COLO668 (cell line): ENCODE results near the gene BUD31.
"Not testable (repeated sequence)": the region's sequence is repeated elsewhere in the genome, so short reads cannot be mapped to it uniquely, and the experiment has no call there.

Experiments
- DNase-seq: peaks from one replicate; lab custom pipeline; 2025; ENCODE audit not compliant: unreplicated experiment; lab: John Stamatoyannopoulos, UW

Gene BUD31

DNA sequence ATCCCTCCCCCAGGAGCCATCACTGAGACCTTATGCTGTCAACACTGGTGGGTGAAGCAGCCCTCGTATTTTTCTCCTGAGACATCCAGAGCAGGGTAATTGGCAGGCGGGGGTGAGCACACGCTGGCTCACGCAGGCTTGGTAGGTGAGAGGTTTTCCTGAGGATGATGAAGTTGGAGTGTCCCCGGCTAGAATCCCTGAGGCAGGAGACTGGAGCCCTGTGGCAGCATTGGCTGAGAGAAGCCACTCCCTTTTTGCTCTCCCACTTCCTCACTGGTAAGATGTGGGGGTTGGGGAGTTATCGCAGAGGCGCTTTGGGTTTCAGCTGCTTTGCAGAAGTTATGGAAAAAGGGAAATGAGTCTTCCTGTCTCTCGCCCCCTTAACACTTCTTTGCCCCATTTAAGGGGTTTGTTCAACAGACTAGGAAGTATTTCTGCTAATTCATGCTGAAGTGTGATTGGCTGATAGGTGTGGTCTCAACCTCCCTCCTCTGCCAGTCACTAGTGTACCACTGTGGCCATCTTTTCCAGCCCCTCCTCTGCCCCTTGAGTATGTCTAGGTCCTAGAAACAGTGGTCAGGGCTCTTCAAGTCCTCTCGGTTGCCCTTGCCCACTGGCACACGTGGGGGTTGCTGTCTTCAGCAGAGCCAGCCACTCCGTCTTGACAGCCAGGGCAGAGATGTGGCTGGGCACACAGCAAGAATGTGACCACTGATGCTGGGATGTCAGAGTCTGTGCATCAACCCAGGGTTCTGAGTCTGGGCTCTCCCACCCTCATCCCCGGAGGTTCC lies 28.5 kb upstream of the BUD31 start:
- DNase-seq = no peak

DNA sequence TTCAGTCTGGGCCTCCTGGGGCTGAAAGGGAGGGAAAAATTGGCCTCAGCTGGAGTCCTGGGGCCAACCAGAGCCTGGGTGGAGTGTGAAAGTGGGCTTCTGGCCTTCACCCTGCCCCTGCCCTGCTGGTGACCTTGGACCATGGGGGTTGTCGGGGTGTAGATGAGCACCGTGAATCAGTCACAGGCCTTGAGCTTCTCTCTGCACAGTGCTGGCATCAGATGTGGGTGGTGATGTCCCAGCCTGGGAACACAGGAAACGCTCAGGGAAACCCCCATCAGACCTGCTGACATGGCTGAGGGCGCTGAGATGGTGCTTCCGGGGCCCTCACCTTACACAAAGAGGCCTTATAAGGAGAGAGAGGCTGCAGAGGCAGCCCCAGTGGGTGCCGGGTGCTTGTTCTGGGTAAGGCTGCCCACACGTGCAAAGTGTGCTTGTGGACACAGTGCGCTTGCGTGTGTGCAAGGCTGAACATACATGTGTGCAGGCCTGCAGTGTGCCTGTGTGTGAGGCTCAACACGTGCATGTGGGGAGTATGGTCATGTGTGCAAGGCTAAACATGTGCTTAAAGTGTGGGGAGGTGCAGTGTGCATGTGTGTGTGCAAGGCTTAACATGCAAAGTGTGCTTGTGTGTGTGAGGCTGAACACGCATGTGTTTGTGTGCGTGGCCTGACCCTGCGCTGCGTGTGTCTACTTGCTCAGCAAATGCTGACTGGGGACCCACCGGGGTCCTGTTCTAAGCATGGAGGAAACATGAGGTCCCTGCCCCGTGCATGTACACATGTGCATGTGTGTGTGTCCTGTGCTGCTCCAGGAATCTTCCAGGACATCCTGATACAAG lies 27.7 kb upstream of the BUD31 start:
- DNase-seq = no peak

DNA sequence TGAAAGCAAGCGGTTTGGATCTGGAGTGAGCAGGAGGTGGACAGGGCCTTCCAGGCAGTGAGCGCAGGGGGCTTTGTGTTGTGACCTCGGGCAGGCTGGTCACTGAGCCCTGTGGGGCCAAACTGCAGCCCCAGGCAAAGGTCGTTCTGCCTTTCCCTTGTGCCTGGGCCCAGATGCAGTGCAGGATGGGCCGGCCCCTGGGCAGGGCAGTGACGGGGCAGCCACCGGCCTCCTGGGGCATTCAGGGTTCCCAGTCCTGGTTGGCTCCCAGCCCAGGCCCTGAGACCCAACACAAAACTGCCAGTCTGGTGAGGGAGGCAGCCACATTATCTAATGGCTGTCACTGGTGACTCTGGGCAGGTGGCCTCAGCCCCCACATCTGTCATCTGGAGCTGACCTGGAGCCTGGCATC lies 27.1 kb upstream of the BUD31 start:
- no peak for DNase-seq

DNA sequence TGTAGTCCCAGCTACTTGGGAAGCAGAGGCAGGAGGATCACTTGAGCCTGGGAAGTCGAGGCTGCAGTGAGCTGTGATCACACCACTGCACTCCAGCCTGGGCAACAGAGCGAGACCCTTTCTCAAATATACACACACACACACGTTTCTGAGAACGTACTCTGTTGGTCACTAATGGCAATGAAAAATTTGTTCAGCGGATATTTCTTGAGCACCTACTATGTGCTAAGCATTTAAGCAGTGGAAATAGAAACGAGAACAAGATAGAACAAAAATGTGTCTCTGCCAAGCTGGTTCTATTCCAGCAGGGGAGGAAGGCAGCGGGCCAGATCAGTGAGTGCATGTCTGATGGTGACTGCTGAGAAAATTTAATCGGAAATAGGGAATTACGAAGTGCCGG lies 25.6 kb upstream of the BUD31 start:
- no peak for DNase-seq

DNA sequence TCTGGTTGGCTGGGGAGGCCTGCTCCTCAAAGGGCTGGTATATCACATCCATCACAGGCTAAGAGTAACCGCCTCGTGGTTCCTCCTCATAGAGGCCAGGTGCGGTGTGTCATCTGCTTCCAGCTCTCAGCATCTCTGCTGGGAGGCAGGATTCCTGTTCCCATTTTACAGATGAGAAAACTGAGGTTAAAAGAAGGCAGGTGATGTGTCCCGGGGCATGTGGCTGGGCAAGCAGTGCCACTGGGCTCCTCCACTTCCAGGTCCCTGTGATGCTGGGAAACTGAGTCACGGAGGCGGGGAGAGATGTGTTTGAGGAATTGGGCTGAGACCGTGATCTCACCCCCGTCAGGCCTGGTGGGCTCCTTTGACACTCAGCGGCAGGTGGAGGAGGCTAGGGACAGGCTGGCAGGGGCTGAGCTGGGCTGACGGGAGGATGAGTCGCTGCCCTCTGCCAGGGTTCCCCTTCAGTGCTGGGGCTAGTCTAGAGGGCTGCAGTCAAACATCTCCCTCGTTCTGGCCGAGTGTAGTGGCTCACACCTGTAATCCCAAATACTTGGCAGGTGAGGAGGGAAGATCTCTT lies 24.9 kb upstream of the BUD31 start:
- DNase-seq = no peak

DNA sequence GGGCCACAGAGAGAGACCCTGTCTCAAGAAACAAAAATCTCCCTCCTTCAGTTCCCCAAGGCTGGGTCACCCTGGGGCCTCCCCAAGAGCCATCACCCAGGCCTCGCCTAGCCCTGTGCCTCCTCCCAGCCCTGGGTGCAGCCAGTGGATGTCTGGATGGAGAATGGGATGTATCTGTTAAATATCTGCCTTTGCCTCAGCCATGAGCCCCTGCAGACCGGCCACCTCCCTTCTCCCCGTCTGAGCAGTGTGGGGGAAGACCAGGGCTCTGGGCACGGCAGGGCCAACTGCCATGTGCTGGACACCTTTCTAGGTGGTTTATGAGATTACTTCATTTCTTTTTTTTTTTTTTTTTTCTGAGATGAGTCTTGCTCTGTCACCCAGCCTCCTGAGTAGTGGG lies 24.2 kb upstream of the BUD31 start:
- no peak for DNase-seq

DNA sequence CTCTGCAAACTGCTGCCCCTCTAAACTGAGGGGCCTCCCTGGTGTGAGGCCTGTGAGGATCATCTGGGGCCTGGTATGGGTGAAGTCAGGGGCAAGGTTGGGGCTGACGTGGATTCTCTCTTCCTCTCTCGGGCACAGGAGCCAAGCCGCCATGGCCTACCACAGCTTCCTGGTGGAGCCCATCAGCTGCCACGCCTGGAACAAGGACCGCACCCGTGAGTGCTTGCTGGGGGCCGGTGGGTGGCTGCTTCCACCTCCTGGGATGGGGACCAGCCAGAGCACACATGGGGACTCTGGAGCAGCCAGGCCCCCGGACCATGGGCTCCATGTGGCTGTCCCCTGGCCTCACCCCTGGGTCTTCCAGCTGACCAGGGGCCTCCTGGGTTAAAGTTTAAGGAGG lies 23.2 kb upstream of the BUD31 start:
- DNase-seq = no peak

DNA sequence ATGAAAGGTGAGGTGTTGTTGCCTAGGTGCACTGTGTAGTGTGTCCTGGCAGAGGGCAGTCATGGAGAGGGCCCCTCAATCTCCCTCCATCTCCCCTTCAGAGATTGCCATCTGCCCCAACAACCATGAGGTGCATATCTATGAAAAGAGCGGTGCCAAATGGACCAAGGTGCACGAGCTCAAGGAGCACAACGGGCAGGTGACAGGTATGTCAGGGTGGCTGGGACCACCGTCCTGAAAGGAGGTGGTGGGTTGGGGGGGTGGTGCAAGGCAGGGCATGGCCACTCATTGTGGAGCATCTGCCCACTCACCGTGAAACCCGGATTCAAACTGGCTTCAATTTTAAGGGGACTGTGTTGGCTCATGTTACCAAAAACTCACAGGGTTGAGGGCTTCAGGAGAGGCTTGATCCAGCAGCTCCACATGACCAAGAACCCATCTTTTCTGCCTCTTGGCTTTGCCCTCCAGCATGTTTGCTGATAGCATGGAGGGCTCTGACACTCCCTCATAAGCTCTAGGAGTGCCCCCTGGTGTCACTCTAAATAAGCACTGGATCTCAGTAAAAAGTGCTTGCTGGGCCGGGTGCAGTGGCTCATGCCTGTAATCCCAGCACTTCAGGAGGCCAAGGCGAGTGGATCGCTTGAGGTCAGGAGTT lies 22.1 kb upstream of the BUD31 start:
- no peak for DNase-seq

DNA sequence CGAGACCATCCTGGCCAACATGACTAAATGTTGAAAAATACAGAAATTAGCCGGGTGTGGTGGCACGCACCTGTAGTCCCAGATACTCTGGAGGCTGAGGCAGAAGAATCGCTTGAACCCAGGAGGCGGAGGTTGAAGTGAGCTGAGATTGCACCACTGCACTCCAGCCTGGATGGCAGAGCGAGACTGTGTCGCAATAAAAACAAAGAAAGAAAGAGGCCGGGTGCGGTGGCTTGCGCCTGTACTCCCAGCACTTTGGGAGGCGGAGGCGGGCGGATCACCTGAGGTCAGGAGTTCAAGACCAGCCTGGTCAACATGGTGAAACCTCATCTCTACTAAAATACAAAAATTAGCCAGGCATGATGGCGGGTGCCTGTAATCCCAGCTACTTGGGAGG lies 21.5 kb upstream of the BUD31 start:
- not testable (repeated sequence) for DNase-seq

DNA sequence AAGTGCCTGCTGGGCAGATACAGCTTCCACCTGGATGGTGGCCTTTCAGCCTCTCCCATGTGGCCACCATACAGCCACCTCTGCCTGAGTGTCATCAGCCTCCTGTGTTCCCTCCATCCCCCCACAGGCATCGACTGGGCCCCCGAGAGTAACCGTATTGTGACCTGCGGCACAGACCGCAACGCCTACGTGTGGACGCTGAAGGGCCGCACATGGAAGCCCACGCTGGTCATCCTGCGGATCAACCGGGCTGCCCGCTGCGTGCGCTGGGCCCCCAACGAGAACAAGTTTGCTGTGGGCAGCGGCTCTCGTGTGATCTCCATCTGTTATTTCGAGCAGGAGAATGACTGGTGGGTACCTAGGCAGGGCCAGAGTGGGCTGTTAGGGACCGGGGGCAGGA lies 20.9 kb upstream of the BUD31 start:
- no peak for DNase-seq

DNA sequence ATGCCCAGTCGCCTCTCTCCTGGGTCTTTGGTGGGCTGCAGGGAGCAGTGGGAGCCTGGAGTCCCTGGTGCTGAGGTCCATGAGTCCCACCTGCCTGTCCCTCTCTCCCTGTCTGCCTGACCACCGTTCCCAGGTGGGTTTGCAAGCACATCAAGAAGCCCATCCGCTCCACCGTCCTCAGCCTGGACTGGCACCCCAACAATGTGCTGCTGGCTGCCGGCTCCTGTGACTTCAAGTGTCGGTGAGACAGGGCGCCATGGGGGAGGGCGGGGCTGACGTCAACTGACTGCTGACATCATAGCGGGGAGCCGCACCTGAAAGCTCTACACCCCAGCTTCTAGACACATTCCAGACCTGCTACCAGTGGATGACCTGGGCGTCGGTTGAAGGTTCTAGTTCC lies 19.0 kb upstream of the BUD31 start:
- no peak for DNase-seq

DNA sequence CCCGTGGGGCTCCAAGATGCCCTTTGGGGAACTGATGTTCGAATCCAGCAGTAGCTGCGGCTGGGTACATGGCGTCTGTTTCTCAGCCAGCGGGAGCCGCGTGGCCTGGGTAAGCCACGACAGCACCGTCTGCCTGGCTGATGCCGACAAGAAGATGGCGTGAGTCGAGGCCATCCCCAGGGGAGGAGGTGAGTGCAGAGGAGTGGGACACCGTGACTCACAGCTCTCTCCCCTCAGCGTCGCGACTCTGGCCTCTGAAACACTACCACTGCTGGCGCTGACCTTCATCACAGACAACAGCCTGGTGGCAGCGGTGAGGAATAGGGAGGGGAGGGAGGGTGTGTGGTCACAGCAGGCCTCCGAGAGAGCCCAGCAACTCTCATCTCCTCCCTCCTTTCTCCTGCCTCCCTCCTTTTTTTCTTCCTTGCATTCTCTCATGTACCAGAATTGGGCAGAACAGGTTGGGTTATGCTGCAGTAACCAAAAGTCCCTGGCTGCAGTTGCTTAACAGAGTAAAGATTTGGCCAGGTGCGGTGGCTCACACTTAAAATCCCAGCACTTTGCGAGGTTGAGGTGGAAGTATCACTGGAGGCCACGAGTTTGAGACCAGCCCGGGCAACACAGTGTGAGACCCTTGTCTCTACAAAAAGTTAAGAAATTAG lies 17.7 kb upstream of the BUD31 start:
- no peak for DNase-seq

DNA sequence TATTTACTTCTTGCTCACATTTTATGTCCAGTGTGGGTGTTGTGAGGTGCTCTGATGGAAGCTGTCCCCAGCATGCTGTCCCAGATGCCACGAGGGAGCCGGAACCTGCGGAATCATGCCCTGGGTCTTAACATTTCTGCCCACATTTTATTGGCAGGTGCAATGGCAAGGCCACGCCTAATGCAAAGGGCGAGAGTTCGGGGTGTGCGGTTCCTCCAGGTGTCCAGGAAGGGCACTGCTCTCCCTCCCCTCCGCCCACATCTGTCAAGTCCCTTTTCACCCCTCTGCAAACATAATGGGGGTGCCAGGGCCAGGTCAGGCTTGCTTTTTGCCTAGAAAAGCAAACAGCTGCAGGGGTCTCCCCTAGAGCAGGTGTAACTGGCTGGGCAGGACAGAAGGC lies 16.7 kb upstream of the BUD31 start:
- DNase-seq = peak; percentile 42

DNA sequence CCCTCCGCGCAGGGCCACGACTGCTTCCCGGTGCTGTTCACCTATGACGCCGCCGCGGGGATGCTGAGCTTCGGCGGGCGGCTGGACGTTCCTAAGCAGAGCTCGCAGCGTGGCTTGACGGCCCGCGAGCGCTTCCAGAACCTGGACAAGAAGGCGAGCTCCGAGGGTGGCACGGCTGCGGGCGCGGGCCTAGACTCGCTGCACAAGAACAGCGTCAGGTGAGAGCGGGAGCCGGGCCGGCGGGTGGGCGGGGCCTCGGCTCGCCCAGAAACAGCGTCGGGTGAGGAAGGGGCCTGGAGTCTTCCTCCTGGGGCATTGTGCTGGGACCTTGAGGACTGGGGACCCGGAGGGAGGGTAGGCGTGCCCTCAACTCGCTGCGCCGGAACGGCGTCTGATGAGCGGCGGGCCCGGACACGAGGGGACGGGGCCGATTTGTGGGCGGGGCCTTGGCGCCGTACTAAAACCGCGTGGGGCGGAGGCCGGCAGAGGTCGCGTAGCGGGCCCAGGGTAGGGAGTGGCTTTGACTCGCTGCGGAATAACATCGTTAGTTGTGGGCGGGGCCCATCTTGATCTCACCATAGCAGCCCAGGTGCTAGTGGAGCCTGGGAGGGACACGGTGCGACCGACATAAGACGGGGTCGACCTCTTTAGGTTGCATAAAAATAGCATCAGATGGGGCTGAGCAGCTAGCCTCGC lies 16.0 kb upstream of the BUD31 start:
- peak; percentile 92 for DNase-seq

DNA sequence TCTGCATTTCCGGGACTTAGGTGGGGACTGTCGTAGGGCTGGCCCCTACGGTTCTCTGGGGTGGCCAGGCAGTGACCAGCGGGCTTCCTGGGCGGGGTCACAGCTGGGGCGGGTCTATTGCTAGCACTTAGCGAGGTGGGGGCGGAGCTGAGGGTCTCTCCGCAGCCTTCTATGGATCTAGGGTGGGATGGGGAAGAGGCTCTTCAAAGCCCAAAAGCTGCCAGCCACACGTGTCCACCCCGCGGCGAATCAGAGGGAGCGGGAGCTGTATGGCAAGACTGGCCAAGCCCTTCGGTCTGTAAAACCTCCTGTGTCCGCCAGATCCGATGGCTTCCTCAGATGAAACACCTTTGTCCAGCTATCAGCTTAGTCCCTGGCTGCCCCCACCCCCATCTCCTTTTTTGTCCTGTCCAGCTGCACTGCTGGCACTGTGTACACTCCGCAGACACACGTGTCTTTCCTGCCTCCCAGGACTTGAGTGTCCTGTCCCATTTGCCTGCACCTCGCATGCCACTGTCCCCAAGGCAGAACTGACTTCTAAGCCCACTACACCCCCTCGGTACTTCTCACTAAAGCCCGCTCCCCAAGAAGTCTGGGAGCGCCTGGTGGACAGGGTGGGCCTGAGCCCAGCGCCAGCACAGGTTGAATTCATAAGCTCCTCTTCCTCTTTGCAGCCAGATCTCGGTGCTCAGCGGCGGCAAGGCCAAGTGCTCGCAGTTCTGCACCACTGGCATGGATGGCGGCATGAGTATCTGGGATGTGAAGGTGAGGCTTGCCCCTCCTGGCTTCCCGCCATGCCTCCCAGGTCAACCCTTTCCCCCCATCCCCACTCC lies 15.2 kb upstream of the BUD31 start:
- no peak for DNase-seq

DNA sequence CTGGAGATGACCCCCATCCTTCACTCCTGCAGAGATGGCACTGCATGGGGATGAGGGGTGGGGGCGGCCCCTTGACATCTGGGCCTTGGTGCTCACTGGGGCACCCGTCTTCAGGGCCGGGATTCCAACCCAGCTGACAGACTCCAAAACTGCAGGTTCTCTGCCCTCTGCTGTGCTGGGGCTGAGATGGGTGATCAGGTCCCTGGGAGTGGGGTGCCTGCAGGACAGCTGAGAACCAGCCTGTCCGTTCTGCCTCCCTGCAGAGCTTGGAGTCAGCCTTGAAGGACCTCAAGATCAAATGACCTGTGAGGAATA lies 14.6 kb upstream of the BUD31 start:
- no peak for DNase-seq

DNA sequence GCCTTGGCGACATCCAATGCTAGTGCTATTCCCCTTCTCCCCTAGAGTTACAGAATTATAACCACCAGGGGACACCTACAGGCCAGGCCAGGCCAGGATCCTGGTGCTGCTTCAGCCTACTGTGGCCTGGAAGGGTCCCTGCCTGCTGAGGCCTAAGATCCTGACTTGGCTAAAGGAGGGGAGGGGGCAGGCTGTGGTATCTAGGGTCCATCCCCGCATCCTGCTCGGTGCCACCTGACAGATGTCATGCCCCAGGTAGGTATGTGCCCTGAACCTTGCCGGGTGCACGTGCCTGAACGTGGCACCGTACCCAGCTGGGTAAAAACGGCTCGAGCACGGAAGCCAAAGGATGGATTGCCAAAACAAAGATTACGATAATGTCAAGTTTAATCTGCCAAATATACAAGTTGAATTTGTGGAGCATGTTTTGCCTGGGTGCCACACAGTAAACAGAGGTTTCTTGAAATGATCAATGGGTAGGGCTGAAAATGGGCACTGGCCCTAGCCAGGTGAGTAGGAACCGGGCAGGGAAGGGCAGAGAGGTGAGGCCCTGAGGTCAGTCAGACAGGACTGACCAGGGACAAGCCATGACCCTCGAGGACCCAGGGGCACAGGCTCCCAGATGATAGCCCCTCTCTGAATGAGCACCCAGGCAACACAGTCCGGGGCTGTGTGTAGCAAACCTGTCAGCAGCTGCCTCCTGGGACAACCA lies 13.0 kb upstream of the BUD31 start:
- DNase-seq = no peak

DNA sequence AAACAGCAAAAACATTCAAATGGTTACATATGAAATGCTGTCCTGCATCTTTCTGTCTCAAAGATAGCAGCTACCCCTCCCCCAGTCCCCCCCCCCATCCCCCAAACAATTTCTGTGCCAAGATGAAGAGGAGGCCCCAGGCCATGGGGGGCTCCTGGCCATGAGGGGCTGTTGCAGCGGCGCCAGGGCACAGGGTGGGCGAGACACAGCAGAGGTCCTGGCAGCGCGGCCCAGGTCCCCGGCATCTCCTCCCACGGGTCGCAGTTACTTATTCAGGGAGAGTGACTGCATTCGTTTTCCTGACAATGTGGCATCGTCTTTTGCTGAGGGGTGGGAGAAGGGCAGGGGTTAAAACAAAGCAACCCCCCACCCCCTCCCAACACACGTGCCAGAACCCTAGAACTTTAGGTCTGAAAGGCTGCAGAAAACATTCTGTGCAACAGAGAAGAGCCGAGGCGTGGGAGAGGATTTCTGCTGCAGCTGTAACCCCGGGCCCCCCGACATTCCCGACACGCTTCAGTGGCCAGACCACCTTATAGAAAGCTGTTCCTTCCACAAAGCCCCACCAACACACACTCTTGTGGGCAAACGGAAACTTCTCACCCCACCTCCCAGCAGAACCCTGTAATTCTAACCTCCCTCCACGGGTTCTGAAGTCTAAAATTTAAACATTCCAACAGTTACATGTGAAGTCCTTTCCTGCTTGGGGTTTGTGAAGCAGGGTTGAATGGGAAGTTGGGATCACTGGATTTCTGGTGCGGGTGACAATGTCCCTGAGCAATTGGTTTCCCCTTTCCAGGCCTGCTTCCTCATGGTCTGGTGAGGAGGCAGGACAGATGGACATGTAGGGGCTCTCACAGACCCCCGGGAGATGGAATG lies 12.1 kb upstream of the BUD31 start:
- no peak for DNase-seq
